ENCODE measurements around the gene NLRP9. TPM values are rescaled to one million over a fixed set of nuclear protein-coding genes. Genes with fewer than 3 reads are reported as not detected.

Gene NLRP9
- total and polyA plus RNA-seq, 7 experiments from 2014 or later, result not detected

DNA sequence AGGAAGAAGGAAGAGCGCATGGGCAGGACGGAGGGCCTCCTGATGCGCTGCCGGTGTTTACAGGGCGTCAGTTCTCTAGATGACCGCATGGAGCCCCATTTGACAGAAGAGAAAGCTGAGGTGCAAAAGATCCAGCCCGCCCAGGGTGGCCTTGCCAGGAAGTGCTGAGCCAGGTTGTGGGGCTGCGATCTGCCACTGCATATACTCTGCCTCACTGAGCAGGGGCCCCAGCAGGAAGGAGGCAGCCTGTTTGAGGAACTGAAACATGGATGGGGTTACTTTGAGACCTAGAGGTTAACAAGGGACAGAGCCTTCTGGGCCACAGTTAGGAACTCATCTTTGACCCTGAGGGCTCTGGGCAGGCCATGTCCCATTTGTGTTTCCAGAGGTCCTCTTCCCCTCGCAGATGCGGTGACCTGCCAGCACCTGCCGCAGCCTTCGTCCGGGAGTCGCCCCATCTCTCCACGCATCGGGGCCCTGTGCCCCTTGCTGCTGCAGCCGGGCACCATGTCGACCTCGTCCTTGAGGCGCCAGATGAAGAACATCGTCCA, 60.0 kb downstream of the NLRP9 start:
- DNase-seq, result no peak
- no peaks in the 10 kb centered on the region for H3K9me3 ChIP-seq (ENCODE audit: control insufficient read depth in 2 of 3, low read length in 3 of 3)
- ChIA-PET CTCF (no interaction called here), POLR2A (no interaction called here)
- Mint-ChIP-seq H3K4me1 (peaks cover 37 to 63% (median 52%) of the 10 kb centered on the region in 7 donors), H3K27me3 (no peaks in the 10 kb centered on the region), H3K27ac (peak overlapping the region in 5 of 9 donors; percentile 18 to 94 (median 54)), H3K36me3 (peaks cover 0 to 21% (median 0%) of the 10 kb centered on the region in 5 donors), H3K9me3 (no peaks in the 10 kb centered on the region), H3K4me3 (peak overlapping the region in 5 of 10 donors; percentile 63 to 94 (median 89))
- H3K27me3 ChIP-seq (ENCODE audit: control insufficient read depth in 2 of 2, insufficient read depth in 2 of 2, low read length in 2 of 2), result no peaks in the 10 kb centered on the region
- peak overlapping the region; percentile 37 for H3K27ac ChIP-seq (ENCODE audit: low read depth, low read length)
- intact Hi-C loops (cut with micrococcal nuclease), result no loop called here
- H3K4me1 ChIP-seq (ENCODE audit: control insufficient read depth in 2 of 2, insufficient read depth in 2 of 2, low read length in 2 of 2), result peaks cover 21 to 26% of the 10 kb centered on the region in 2 donors
- peak; percentile 64 for ATAC-seq
- peaks cover 0 to 60% (median 0%) of the 10 kb centered on the region in 3 experiments for H3K36me3 ChIP-seq (ENCODE audit: control insufficient read depth in 2 of 3, insufficient read depth in 3 of 3, low read length in 3 of 3)
- H3K4me3 ChIP-seq (ENCODE audit: low read length), result no peak overlapping the region

GRCh38 chr19:55677572-55678028, 60.6 kb downstream of the NLRP9 start:
- Histone ChIP-seq H3K27ac (ENCODE audit: low read depth, low read length) (peak overlapping the region; percentile 37), H3K4me3 (ENCODE audit: low read length) (no peak overlapping the region), H3K4me1 (ENCODE audit: control insufficient read depth in 2 of 2, insufficient read depth in 2 of 2, low read length in 2 of 2) (peaks cover 21 to 26% of the 10 kb centered on the region in 2 donors), H3K27me3 (ENCODE audit: control insufficient read depth in 2 of 2, insufficient read depth in 2 of 2, low read length in 2 of 2) (no peaks in the 10 kb centered on the region), H3K36me3 (ENCODE audit: control insufficient read depth in 2 of 3, insufficient read depth in 3 of 3, low read length in 3 of 3) (peaks cover 0 to 60% (median 0%) of the 10 kb centered on the region in 3 experiments), H3K9me3 (ENCODE audit: control insufficient read depth in 2 of 3, low read length in 3 of 3) (no peaks in the 10 kb centered on the region)
- POLR2A ChIA-PET, result no interaction called here
- CTCF ChIA-PET, result no interaction called here
- H3K27me3 Mint-ChIP-seq, result no peaks in the 10 kb centered on the region
- H3K27ac Mint-ChIP-seq, result peak overlapping the region in 5 of 9 donors; percentile 18 to 94 (median 35)
- DNase-seq (no peak), ATAC-seq (no peak)
- peaks cover 37 to 63% (median 53%) of the 10 kb centered on the region in 7 donors for H3K4me1 Mint-ChIP-seq
- H3K4me3 Mint-ChIP-seq, result peak overlapping the region; percentile 48 to 98 (median 78)
- intact Hi-C loops (cut with micrococcal nuclease), result no loop called here
- H3K9me3 Mint-ChIP-seq, result no peaks in the 10 kb centered on the region
- peaks cover 0 to 21% (median 0%) of the 10 kb centered on the region in 5 donors for H3K36me3 Mint-ChIP-seq

- H3K36me3 ChIP-seq (ENCODE audit: control insufficient read depth in 2 of 3, insufficient read depth in 3 of 3, low read length in 3 of 3), result peaks cover 0 to 61% (median 0%) of the 10 kb centered on the region in 3 experiments
- H3K27ac Mint-ChIP-seq, result peak overlapping the region; percentile 35 to 98 (median 78)
- H3K36me3 Mint-ChIP-seq, result peaks cover 0 to 24% (median 4%) of the 10 kb centered on the region in 5 donors
- H3K4me3 ChIP-seq (ENCODE audit: low read length), result no peak overlapping the region
- H3K4me1 Mint-ChIP-seq, result peaks cover 41 to 67% (median 57%) of the 10 kb centered on the region in 7 donors
- peaks cover 21 to 26% of the 10 kb centered on the region in 2 donors for H3K4me1 ChIP-seq (ENCODE audit: control insufficient read depth in 2 of 2, insufficient read depth in 2 of 2, low read length in 2 of 2)
- H3K9me3 Mint-ChIP-seq, result no peaks in the 10 kb centered on the region
- CTCF ChIA-PET, result no interaction called here
- DNase-seq (no peak), ATAC-seq (no peak)
- POLR2A ChIA-PET, result interaction anchor here (0.7 to 1.4 kb wide), 3 partner anchors 22 to 71 kb away, joined by 3 to 4 read pairs (median 3); partner anchors contain the start of genes U2AF2 and ZNF865
- H3K27me3 ChIP-seq (ENCODE audit: control insufficient read depth in 2 of 2, insufficient read depth in 2 of 2, low read length in 2 of 2), result no peaks in the 10 kb centered on the region
- peak overlapping the region; percentile 89 to 99 (median 97) for H3K4me3 Mint-ChIP-seq
- intact Hi-C loops (cut with micrococcal nuclease), result no loop called here
- H3K9me3 ChIP-seq (ENCODE audit: control insufficient read depth in 2 of 3, low read length in 3 of 3), result no peaks in the 10 kb centered on the region
- H3K27ac ChIP-seq (ENCODE audit: low read depth, low read length), result peak overlapping the region; percentile 84
- no peaks in the 10 kb centered on the region for H3K27me3 Mint-ChIP-seq
Measured at GRCh38 chr19:55676889-55677505, 61.2 kb downstream of the NLRP9 start.

GRCh38 chr19:55676383-55676782, 61.8 kb downstream of the NLRP9 start:
- POLR2A ChIA-PET, result interaction anchor here (1.0 to 1.4 kb wide), 2 partner anchors 22 to 71 kb away, joined by 3 to 4 read pairs; partner anchors contain the start of genes U2AF2 and ZNF865
- peak overlapping the region; percentile 84 for H3K27ac ChIP-seq (ENCODE audit: low read depth, low read length)
- ATAC-seq, result no peak
- intact Hi-C loops (cut with micrococcal nuclease), result no loop called here
- H3K36me3 ChIP-seq (ENCODE audit: control insufficient read depth in 2 of 3, insufficient read depth in 3 of 3, low read length in 3 of 3), result peaks cover 0 to 58% (median 0%) of the 10 kb centered on the region in 3 experiments
- H3K4me1 ChIP-seq (ENCODE audit: control insufficient read depth in 2 of 2, insufficient read depth in 2 of 2, low read length in 2 of 2), result peaks cover 21 to 26% of the 10 kb centered on the region in 2 donors
- Mint-ChIP-seq H3K4me3 (peak overlapping the region; percentile 89 to 99 (median 97)), H3K4me1 (peaks cover 41 to 70% (median 58%) of the 10 kb centered on the region in 7 donors), H3K36me3 (peaks cover 0 to 24% (median 4%) of the 10 kb centered on the region in 5 donors), H3K9me3 (no peaks in the 10 kb centered on the region), H3K27ac (peak overlapping the region; percentile 54 to 98 (median 88)), H3K27me3 (no peaks in the 10 kb centered on the region)
- no peaks in the 10 kb centered on the region for H3K9me3 ChIP-seq (ENCODE audit: control insufficient read depth in 2 of 3, low read length in 3 of 3)
- CTCF ChIA-PET, result no interaction called here
- no peaks in the 10 kb centered on the region for H3K27me3 ChIP-seq (ENCODE audit: control insufficient read depth in 2 of 2, insufficient read depth in 2 of 2, low read length in 2 of 2)
- no peak for DNase-seq
- H3K4me3 ChIP-seq (ENCODE audit: low read length), result peak overlapping the region; percentile 72

GRCh38 chr19:55675661-55676354, 62.4 kb downstream of the NLRP9 start:
- no peaks in the 10 kb centered on the region for H3K9me3 ChIP-seq (ENCODE audit: control insufficient read depth in 2 of 3, low read length in 3 of 3)
- H3K36me3 ChIP-seq (ENCODE audit: control insufficient read depth in 2 of 3, insufficient read depth in 3 of 3, low read length in 3 of 3), result peaks cover 0 to 58% (median 0%) of the 10 kb centered on the region in 3 experiments
- H3K27me3 ChIP-seq (ENCODE audit: control insufficient read depth in 2 of 2, insufficient read depth in 2 of 2, low read length in 2 of 2), result no peaks in the 10 kb centered on the region
- ATAC-seq, result no peak
- ChIA-PET CTCF (no interaction called here), POLR2A (interaction anchor here (1.0 to 1.4 kb wide), 2 partner anchors 21 to 70 kb away, joined by 3 to 4 read pairs; partner anchors contain the start of genes U2AF2 and ZNF865)
- H3K4me1 ChIP-seq (ENCODE audit: control insufficient read depth in 2 of 2, insufficient read depth in 2 of 2, low read length in 2 of 2), result peaks cover 21 to 26% of the 10 kb centered on the region in 2 donors
- peak overlapping the region; percentile 89 to 99 (median 97) for H3K4me3 Mint-ChIP-seq
- peak overlapping the region; percentile 72 for H3K4me3 ChIP-seq (ENCODE audit: low read length)
- DNase-seq, result no peak
- peak overlapping the region; percentile 90 to 99 (median 96) for H3K27ac Mint-ChIP-seq
- no peaks in the 10 kb centered on the region for H3K9me3 Mint-ChIP-seq
- no peaks in the 10 kb centered on the region for H3K27me3 Mint-ChIP-seq
- peaks cover 45 to 74% (median 61%) of the 10 kb centered on the region in 7 donors for H3K4me1 Mint-ChIP-seq
- peaks cover 0 to 24% (median 4%) of the 10 kb centered on the region in 5 donors for H3K36me3 Mint-ChIP-seq
- intact Hi-C loops (cut with micrococcal nuclease), result loop anchor here (1.0 kb wide), 7 partner anchors 21 to 638 kb away; partner anchors contain the start of genes FIZ1 (in 2 of the 2), U2AF2 (in 2 of the 2), PPP1R12C (in 1 of the 2) and ZNF444 (in 1 of the 2)
- peak overlapping the region; percentile 84 for H3K27ac ChIP-seq (ENCODE audit: low read depth, low read length)

All from naive thymus-derived CD4-positive, alpha-beta T cell (primary cell).